Uterus (tissue), 4 donors: Measurements from ENCODE around the gene PIWIL4. TPM values are rescaled to one million over a fixed set of nuclear protein-coding genes. Genes with fewer than 3 reads are reported as not detected.

Source experiments
- DNase-seq, 2 donors: peaks; one replicate each; pipeline ENCODE4 v3.0.0-alpha.2; 2019 to 2020
- H3K27ac ChIP-seq, 2 donors: fragments of 200-600 bp; sonication (generic); 1 replicate in 1 of 2; 2 replicates in 1 of 2; pipeline ENCODE4 v1.5.1; 2016 to 2018
- H3K27me3 ChIP-seq, 2 donors: fragments of 200-600 bp; sonication (generic); one replicate each; pipeline ENCODE4 v1.5.1; 2018 to 2019; ENCODE audit warnings: control low read depth in 1 of 2
- H3K36me3 ChIP-seq, 2 donors: fragments of 200-600 bp; sonication (generic); one replicate each; pipeline ENCODE4 v1.5.1; 2019; ENCODE audit warnings: control low read depth in 1 of 2
- H3K4me1 ChIP-seq, 2 donors: fragments of 200-600 bp; sonication (generic); one replicate each; pipeline ENCODE4 v1.5.1; 2018 to 2019; ENCODE audit warnings: control low read depth in 1 of 2
- H3K4me3 ChIP-seq, 2 donors: fragments of 200-600 bp; sonication (generic); 1 replicate in 1 of 2; 2 replicates in 1 of 2; pipeline ENCODE4 v1.5.1; 2018 to 2019; ENCODE audit warnings: mild to moderate bottlenecking in 1 of 2
- H3K9me3 ChIP-seq, 2 donors: fragments of 200-600 bp; sonication (generic); one replicate each; pipeline ENCODE4 v1.5.1; 2019; ENCODE audit warnings: control low read depth in 1 of 2
- CTCF ChIP-seq, 4 experiments: fragments of 200-600 bp in 2 of 4; fragments of 450-650 bp in 2 of 4; sonication (generic) in 2 of 4; IDR thresholded peaks; one replicate each; pipeline ENCODE4 v1.5.1; 2016 to 2019; ENCODE audit warnings: antibody characterized with exemption in 4 of 4, mild to moderate bottlenecking in 2 of 4, moderate library complexity in 1 of 4
- POLR2A ChIP-seq, 2 donors: fragments of 450-650 bp; IDR thresholded peaks; one replicate each; pipeline ENCODE4 v1.6.1; 2016; ENCODE audit warnings: antibody characterized with exemption in 2 of 2, mild to moderate bottlenecking in 1 of 2, moderate library complexity in 1 of 2
- intact Hi-C: fragments of 100-400 bp; cut with DNase I; formaldehyde crosslinking; loops from one replicate; pipeline ENCODE4 v1.15.1; 2023; ENCODE audit warnings: low total_unique reads
- total RNA-seq, 4 donors: library from RNA; depleted of rRNA in 3 of 4; stranded (reverse); fragments of >200 nt in 3 of 4; gene quantifications; one replicate each; pipeline versions ENCODE4 v1.1.0 to v1.2.4, GENCODE V29; 2014 to 2023
- donor health status: DM: yes; HTN: yes; CAD: no.

Gene PIWIL4
- total RNA-seq, 4 donors from 2014 or later = 5.1 to 9.0 (median 6.8) TPM

GRCh38 chr11:94557992-94558391 is 9.2 kb upstream of the PIWIL4 start:
- intact Hi-C loops = no loop called here
- Histone ChIP-seq H3K4me3 (no peak overlapping the region), H3K9me3 (no peaks in the 10 kb centered on the region), H3K36me3 (no peaks in the 10 kb centered on the region), H3K27me3 (no peaks in the 10 kb centered on the region), H3K4me1 (no peaks in the 10 kb centered on the region), H3K27ac (peak overlapping the region; percentile 16 to 37)
- DNase-seq = no peak
- TF ChIP-seq POLR2A (IDR thresholded peaks at IDR 0.05) (no peak), CTCF (IDR thresholded peaks at IDR 0.05) (no peak)

- Histone ChIP-seq H3K27me3 (no peaks in the 10 kb centered on the region), H3K4me3 (no peak overlapping the region), H3K36me3 (no peaks in the 10 kb centered on the region), H3K9me3 (no peaks in the 10 kb centered on the region), H3K27ac (peak overlapping the region; percentile 16 to 37), H3K4me1 (no peaks in the 10 kb centered on the region)
- intact Hi-C loops = no loop called here
- DNase-seq = no peak
- TF ChIP-seq POLR2A (IDR thresholded peaks at IDR 0.05) (no peak), CTCF (IDR thresholded peaks at IDR 0.05) (no peak)
Observed at GRCh38 chr11:94558468-94558867, 8.7 kb upstream of the PIWIL4 start.

- H3K9me3 ChIP-seq = no peaks in the 10 kb centered on the region
- no peak overlapping the region for H3K4me3 ChIP-seq
- DNase-seq = no peak
- intact Hi-C loops = no loop called here
- no peaks in the 10 kb centered on the region for H3K36me3 ChIP-seq
- no peak for TF ChIP-seq CTCF (IDR thresholded peaks at IDR 0.05)
- no peak overlapping the region for H3K27ac ChIP-seq
- H3K27me3 ChIP-seq = no peaks in the 10 kb centered on the region
- H3K4me1 ChIP-seq = no peaks in the 10 kb centered on the region
Observed at GRCh38 chr11:94558932-94559331, 8.2 kb upstream of the PIWIL4 start.

- Histone ChIP-seq H3K36me3 (no peaks in the 10 kb centered on the region), H3K4me1 (no peaks in the 10 kb centered on the region), H3K27me3 (no peaks in the 10 kb centered on the region), H3K27ac (no peak overlapping the region), H3K9me3 (no peaks in the 10 kb centered on the region), H3K4me3 (no peak overlapping the region)
- TF ChIP-seq POLR2A (IDR thresholded peaks at IDR 0.05) = no peak
- no peak for TF ChIP-seq CTCF (IDR thresholded peaks at IDR 0.05)
- intact Hi-C loops = no loop called here
- no peak for DNase-seq
Observed at GRCh38 chr11:94559361-94559760, 7.8 kb upstream of the PIWIL4 start.

GRCh38 chr11:94560834-94561233 is 6.3 kb upstream of the PIWIL4 start:
- no peak for TF ChIP-seq POLR2A (IDR thresholded peaks at IDR 0.05)
- TF ChIP-seq CTCF (IDR thresholded peaks at IDR 0.05) = no peak
- Histone ChIP-seq H3K4me3 (no peak overlapping the region), H3K27ac (no peak overlapping the region)

More at GRCh38 chr11:94560834-94561233, 6.3 kb upstream of the PIWIL4 start:
- Histone ChIP-seq H3K4me1 (no peaks in the 10 kb centered on the region), H3K27me3 (no peaks in the 10 kb centered on the region), H3K36me3 (no peaks in the 10 kb centered on the region), H3K9me3 (no peaks in the 10 kb centered on the region)
- intact Hi-C loops = no loop called here
- DNase-seq = no peak
